Nephron progenitor cell (in vitro differentiated cells): ENCODE results near the gene ZNF143.
"Not testable (repeated sequence)": the region's sequence is repeated elsewhere in the genome, so short reads cannot be mapped to it uniquely, and the experiment has no call there.

Source experiments
- DNase-seq: peaks from one replicate; pipeline ENCODE4 v3.0.0; 2021
- H3K27ac Mint-ChIP-seq: 2 replicates; pipeline ENCODE4 v1.8.0; 2021; ENCODE audit warnings: mild to moderate bottlenecking, moderate library complexity, mixed read lengths
- H3K27me3 Mint-ChIP-seq: 2 replicates; pipeline ENCODE4 v1.8.0; 2021; ENCODE audit warnings: mild to moderate bottlenecking, low read depth, mixed read lengths; ENCODE audit not compliant: poor library complexity
- H3K36me3 Mint-ChIP-seq: 2 replicates; pipeline ENCODE4 v1.8.0; 2021; ENCODE audit warnings: low read depth, mixed read lengths
- H3K4me1 Mint-ChIP-seq: 2 replicates; pipeline ENCODE4 v1.8.0; 2021; ENCODE audit warnings: mixed read lengths
- H3K4me3 Mint-ChIP-seq: 2 replicates; pipeline ENCODE4 v1.8.0; 2021; ENCODE audit warnings: mild to moderate bottlenecking, moderate library complexity, mixed read lengths
- H3K9me3 Mint-ChIP-seq: 2 replicates; pipeline ENCODE4 v1.8.0; 2021; ENCODE audit warnings: mild to moderate bottlenecking, moderate library complexity, mixed read lengths
- TF ChIP-seq, protein P1 (sequence below): fragments of 200-600 bp; sonication (generic); IDR thresholded peaks from 2 replicates; pipeline ENCODE4 v1.5.0; 2021; ENCODE audit warnings: antibody characterized with exemption

Gene ZNF143

DNA sequence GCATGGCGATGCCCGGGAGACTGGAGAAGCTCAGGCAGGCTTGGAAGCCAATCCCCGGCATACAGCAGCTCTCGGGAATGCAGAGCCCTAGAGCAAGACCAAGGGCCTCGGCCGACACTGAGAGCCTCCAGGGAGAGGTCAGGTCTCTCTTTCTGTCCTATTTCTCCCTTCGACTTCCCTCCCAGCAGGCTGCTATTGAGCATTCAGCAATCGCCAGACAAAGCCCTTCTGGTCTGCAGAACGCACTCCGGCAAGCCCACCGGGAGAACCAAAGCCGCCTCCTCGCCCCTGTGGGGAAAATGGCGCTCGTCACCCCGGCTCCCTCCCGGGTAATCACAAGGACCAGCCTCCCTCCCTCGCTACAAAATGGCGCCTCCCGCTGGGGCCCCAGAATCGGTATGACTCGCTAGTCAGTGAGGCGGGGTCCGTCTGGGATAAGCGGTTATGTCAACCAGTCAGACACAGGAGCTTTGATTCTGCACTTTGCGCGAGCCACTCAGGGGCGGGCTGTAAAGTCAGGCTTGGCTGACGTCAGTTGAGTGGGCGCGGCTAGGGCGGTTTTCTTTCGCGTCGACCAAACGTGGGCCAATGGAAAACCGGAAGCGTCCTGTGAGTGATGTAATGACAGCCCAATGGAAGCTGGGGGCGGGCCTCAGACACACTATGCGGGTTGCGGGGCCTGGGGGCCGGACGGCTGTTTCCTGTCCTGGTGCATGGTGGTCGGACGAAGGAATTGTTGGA, at the start of gene ZNF143:
Gene ZNF143, plus strand, starts transcription at position 691 of the 741 bp plus-strand sequence. CDS start 10,297 bp downstream, outside the sequence.
- Mint-ChIP-seq H3K36me3 (peaks cover 33% of the 10 kb centered on the region), H3K9me3 (no peaks in the 10 kb centered on the region), H3K4me3 (peak within 1 kb of the TSS; percentile 99), H3K27ac (peak within 1 kb of the TSS; percentile 100), H3K4me1 (peaks cover 24% of the 10 kb centered on the region), H3K27me3 (peaks cover 3% of the 10 kb centered on the region)
- TF ChIP-seq, protein P1, sequence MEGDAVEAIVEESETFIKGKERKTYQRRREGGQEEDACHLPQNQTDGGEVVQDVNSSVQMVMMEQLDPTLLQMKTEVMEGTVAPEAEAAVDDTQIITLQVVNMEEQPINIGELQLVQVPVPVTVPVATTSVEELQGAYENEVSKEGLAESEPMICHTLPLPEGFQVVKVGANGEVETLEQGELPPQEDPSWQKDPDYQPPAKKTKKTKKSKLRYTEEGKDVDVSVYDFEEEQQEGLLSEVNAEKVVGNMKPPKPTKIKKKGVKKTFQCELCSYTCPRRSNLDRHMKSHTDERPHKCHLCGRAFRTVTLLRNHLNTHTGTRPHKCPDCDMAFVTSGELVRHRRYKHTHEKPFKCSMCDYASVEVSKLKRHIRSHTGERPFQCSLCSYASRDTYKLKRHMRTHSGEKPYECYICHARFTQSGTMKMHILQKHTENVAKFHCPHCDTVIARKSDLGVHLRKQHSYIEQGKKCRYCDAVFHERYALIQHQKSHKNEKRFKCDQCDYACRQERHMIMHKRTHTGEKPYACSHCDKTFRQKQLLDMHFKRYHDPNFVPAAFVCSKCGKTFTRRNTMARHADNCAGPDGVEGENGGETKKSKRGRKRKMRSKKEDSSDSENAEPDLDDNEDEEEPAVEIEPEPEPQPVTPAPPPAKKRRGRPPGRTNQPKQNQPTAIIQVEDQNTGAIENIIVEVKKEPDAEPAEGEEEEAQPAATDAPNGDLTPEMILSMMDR, result no peak
- peak; percentile 100 for DNase-seq

DNA sequence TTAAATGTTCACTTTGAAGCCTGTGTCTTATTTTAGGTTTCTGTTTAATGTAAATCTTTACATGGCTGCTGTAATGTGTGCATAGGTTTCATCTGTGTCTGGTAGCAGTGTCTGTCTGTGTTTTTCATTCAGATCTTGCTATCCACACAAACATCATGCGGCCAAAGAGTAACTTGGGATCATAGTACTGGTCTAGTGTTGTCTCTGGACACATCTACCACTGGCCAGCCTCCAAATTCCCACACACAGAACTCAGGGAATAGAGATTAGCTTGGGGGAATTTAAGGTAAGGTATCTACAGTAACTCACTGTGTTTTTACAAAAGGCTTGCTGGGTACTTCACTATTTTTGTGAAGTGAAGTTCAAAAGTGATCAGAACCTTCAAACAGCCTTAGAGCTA, 32.1 kb upstream of the ZNF143 start:
- TF ChIP-seq, protein P1, result no peak
- DNase-seq, result no peak
- Mint-ChIP-seq H3K27ac (no peak overlapping the region), H3K4me3 (no peak overlapping the region), H3K9me3 (no peaks in the 10 kb centered on the region), H3K27me3 (no peaks in the 10 kb centered on the region), H3K36me3 (peaks cover 77% of the 10 kb centered on the region), H3K4me1 (no peaks in the 10 kb centered on the region)

DNA sequence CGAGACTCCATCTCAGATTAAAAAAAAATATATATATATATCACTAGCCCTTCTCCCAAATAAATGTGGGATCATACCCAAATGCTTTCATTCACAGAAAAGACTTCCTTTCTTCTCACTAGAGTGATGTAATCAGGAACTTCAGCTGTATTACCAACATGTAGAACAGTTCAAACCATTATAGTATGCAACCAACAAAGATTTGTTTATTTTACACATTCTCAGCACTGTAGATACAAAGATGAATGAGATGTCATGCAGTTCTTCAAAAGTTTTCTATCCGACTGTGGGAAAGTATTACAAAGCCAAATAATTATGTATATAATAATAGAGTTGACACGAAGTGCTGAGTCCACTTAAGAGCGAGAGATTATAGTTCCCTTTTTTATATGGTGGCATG, 22.2 kb upstream of the ZNF143 start:
- Mint-ChIP-seq H3K27me3 (no peaks in the 10 kb centered on the region), H3K9me3 (no peaks in the 10 kb centered on the region), H3K27ac (no peak overlapping the region), H3K4me1 (no peaks in the 10 kb centered on the region), H3K4me3 (no peak overlapping the region), H3K36me3 (peaks cover 90% of the 10 kb centered on the region)
- TF ChIP-seq, protein P1, result no peak
- no peak for DNase-seq

DNA sequence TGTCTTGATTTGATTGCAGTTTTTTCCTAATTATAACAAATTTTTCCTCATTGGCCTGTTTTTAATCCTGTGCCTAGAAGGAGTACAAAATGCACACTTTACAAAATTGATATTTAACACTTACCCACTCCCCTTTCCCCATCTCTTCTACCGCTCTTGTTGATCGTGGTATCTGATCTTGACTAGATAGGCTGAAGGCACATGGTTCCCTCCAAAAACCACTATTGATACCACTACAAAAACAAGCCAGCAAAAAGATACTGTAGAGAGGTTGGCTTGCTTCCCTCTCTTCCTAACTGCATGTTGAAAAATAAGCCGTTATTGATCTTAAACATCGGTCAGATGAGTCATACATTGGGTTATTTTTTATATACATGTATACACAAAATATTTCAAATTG, 14.6 kb upstream of the ZNF143 start:
- TF ChIP-seq, protein P1, result no peak
- H3K36me3 Mint-ChIP-seq, result peaks cover 65% of the 10 kb centered on the region
- H3K9me3 Mint-ChIP-seq, result peaks cover 15% of the 10 kb centered on the region
- no peak overlapping the region for H3K4me3 Mint-ChIP-seq
- no peaks in the 10 kb centered on the region for H3K27me3 Mint-ChIP-seq
- H3K27ac Mint-ChIP-seq, result no peak overlapping the region
- no peak for DNase-seq
- no peaks in the 10 kb centered on the region for H3K4me1 Mint-ChIP-seq

DNA sequence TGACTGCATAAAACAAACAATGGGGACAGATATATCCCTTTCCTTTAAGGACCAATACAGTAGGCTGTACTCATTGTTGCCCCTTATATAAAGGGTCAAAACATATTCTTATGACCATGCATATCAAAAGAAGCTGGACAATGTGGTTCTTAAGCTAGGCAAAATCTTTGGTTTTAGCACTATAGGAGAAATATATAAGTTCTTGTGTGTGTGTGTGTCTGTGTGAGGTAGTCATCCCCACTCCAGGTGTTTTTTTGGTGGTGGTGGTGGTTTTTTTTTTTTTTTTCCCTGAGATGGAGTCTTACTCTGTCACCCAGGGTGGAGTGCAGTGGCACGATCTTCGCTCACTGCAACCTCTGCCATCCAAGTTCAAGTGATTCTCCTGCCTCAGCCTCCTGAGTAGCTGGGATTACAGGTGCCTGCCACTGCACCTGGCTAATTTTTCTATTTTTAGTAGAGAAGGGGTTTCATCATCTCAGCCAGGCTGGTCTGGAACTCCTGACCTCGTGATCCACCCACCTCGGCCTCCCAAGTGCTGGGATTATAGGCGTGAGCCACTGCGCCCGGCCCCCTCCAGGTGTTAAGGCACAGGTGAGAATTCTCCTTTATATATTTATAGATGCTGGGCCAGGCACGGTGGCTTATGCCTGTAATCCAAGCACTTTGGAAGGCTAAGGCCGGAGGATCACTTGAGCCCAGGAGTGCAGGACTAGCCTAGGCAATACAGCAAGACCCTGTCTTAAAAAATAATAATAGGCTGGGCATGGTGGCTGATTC, 12.0 kb upstream of the ZNF143 start:
- Mint-ChIP-seq H3K4me1 (no peaks in the 10 kb centered on the region), H3K27me3 (no peaks in the 10 kb centered on the region), H3K27ac (no peak overlapping the region), H3K4me3 (no peak overlapping the region), H3K9me3 (peaks cover 38% of the 10 kb centered on the region), H3K36me3 (peaks cover 64% of the 10 kb centered on the region)
- no peak for DNase-seq
- TF ChIP-seq, protein P1, result no peak

DNA sequence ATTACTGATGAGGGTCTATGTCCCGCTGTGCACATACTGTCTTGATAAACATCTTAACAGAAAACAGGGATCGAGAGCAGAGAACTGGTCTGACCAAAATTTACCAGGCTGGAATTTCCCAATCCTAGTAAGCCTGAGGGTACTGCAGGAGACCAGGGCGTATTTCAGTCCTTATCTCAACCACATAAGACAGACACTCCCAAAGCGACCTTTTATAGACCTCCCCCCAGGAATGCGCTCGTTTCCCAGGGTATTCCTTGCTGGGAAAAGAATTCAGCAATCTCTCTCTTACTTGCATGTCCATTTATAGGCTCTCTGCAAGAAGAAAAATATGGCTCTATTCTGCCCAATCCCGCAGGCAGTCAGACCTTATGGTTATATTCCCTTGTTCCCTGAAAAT, 8.8 kb upstream of the ZNF143 start:
- peaks cover 42% of the 10 kb centered on the region for H3K9me3 Mint-ChIP-seq
- H3K27me3 Mint-ChIP-seq, H3K4me3 Mint-ChIP-seq, H3K27ac Mint-ChIP-seq, H3K4me1 Mint-ChIP-seq: not testable (repeated sequence)
- peaks cover 43% of the 10 kb centered on the region for H3K36me3 Mint-ChIP-seq
- peak; percentile 9 for DNase-seq
